ELF-1 (cell line): ENCODE data around the gene HSPA4.
"Not testable (repeated sequence)": the region's sequence is repeated elsewhere in the genome, so short reads cannot be mapped to it uniquely, and the experiment has no call there.

Source experiments
- DNase-seq: peaks from one replicate; pipeline ENCODE4 v3.0.0-alpha.2; 2016; ENCODE audit warnings: low read depth, low spot score

HSPA4 gene

DNA sequence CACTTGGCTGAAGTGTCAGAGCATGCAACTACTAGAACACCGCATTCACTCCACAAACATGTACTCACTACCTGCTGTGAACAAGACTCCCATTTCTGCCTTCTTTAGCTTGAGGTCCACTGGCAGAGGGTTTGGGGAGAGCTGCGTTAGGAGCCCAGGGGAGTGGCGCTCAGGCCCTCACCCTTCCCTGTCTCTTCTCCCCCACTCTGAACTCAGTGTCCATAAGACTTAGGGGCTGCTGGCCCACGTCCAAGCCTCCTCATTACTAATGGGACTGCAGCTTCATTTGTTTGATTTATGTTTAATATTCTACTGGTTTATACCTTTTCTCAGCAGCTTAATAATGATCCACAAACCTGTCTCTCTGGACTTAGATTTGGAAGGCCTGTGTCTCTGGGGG, 70.9 kb downstream of the HSPA4 start:
- DNase-seq: no peak

- no peak for DNase-seq
These were observed 71.5 kb downstream of the HSPA4 start for GRCh38 chr5:133123297-133123696.

GRCh38 chr5:133124891-133125290, 73.1 kb downstream of the HSPA4 start:
- DNase-seq: no peak

- DNase-seq: no peak
These were observed 76.3 kb downstream of the HSPA4 start for GRCh38 chr5:133128066-133128465.

GRCh38 chr5:133129289-133129688, 77.5 kb downstream of the HSPA4 start:
- no peak for DNase-seq

DNA sequence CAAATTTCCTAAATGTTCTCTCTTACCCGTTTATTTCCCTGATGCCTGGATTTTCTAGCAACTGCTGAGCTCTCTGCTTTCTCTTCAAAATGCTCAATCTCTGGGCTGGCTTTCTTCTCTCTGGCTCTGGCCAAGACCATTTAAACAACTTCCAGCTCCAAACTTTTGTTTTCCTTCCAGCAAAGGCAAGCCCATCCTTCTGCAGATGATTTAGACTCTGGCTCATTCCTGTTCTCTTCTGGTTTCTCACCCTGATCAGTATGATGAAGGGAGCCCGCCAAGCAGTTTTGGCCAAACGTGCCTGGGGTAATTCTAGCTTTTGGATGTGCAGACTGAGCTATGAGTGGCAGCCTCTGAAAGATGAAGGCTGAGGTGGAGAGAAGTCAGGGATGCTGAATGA, 78.1 kb downstream of the HSPA4 start:
- no peak for DNase-seq

DNA sequence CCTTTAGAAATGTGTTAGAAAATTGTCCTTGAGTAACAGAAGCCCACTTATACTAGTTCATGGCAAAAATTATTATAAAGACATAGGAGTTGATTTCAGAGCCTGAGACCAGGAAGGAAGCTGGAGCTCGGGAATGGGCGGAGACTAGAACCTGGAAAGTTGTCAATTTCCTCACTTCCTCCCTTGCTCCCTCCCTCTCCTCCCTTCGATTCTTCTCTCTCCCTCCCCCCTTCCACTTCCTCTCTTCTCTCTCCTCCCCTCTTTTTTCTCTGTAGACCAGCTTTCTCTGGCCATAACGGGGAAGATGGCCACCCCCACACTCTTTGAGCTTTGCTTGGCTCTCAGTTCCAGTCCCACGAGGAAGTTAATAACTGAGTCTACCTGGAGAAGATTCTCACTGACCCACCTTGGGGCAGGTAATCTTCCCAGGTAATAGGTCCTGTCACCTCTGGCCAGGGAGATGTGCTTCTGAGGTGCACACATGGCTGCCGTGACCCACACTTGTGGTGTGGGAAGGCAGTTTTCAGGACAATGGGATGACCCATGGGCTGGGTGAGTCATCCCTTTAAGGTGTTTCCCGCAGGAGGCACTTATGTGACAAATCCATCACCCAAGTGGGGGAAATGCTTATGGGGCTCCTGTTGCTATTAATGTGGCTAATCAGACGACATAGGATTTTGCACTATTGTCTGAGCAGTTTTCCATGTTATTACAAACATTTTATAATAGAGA, 78.7 kb downstream of the HSPA4 start:
- DNase-seq: no peak

- DNase-seq: no peak
These were observed 80.9 kb downstream of the HSPA4 start for GRCh38 chr5:133132717-133133116.

- DNase-seq: not testable (repeated sequence)
These were observed 81.4 kb downstream of the HSPA4 start for GRCh38 chr5:133133241-133133640.

DNA sequence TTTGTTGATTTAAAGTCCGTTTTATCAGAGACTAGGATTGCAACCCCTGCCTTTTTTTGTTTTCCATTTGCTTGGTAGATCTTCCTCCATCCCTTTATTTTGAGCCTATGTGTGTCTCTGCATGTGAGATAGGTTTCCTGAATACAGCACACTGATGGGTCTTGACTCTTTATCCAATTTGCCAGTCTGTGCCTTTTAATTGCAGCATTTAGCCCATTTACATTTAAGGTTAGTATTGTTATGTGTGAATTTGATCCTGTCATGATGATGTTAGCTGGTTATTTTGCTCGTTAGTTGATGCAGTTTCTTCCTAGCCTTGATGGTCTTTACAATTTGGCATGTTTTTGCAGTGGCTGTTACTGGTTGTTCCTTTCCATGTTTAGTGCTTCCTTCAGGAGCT, 85.1 kb downstream of the HSPA4 start:
- DNase-seq: not testable (repeated sequence)

DNA sequence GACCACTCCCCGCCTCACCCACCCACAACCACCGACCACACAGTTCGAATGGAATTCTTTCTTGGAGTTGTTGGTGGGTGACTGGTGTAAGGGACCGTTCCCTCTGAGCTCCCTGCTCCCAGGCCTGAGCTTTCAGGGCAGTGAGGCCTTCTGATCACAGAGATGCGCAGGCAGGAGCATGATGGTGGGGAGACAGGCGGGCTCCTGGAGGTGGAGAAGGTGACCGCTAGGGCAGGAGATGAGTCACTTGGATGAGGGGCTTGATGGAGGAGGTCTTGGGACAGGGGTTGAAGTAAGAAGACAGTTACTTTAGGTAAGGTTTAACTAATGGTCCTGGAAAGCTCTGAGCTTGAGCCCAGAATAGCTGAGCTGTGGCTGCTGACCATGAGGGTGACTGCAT, 88.5 kb downstream of the HSPA4 start:
- DNase-seq: no peak

GRCh38 chr5:133141746-133142145, 89.9 kb downstream of the HSPA4 start:
- DNase-seq: no peak

- DNase-seq: no peak
These were observed 91.0 kb downstream of the HSPA4 start for GRCh38 chr5:133142782-133143181.

- DNase-seq: no peak
These were observed 92.6 kb downstream of the HSPA4 start for GRCh38 chr5:133144245-133144981.

DNA sequence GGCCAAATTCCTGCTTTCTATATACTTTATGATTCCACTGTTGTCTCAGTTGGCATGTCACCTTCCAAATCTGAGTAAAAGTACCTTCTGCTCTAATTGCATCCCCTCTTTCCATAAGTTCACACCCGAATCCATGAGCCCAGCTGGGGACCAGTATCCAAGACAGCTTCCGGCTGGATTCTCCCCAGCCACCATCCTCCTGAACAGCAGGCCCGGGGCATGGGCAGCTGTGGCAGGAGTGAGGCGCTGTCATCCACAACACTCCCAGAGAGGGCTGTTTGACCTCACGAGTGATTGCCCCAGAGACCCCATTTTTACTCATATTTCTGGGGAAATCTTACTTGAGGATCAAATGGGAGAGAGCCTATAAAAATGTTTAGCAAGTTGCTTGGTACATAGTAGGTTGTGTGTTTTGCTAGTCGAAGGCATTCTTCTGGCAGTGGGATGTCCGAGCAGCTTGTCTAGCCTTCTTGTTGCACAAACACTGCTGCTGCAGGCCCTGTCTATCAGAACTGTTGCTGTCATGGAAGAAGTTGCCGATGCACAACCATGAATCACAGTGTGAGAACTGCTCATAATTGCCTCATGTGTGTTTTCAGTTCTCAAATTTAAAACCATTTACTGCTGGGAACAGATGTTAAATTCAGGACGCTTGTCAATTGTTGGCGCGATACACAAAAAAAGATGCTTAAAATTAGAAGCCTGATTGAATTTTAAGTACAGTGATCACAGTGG, 93.8 kb downstream of the HSPA4 start:
- no peak for DNase-seq

DNA sequence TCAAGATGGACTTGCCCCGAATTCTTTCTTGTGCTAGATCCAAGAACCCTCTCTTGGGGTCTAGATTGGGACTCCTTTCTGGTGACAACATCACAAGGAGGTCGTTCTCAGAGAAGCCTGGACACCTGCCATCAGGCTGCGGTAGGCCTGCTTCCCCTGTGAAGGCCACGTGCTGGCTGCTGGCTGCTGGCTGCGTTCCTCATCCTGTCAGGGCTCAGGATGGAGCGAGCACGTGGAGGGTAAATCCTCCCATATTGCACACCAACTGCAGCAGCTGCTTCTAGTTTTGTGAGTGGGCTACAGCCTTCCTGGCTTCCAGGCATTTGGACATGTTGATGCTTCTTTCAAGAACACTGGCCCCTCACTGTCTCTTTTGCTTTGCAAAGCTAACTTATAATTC, 95.6 kb downstream of the HSPA4 start:
- DNase-seq: no peak

- DNase-seq: no peak
These were observed 96.2 kb downstream of the HSPA4 start for GRCh38 chr5:133147815-133148567.

DNA sequence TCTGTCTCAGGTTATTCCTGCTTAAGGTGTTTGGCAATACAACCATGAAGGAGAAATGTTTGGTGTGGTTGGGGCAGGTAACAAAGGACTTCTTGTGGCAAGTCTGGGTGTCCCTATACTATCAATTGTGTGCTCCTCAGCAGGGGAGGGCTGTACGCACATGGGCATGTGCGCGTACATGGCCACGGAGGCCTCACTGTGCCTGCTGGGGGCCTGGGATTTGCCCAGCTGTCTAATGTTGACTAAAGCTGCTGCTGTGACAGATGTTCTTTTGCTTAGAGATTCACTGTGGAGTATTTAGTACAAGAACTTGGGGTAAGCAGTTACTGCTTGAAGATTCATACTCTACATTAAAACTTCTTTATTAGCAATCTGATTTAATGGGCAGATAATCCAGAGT, 97.5 kb downstream of the HSPA4 start:
- DNase-seq: no peak

GRCh38 chr5:133150909-133151544, 99.2 kb downstream of the HSPA4 start:
- no peak for DNase-seq

GRCh38 chr5:133154274-133155075, 102.7 kb downstream of the HSPA4 start:
- no peak for DNase-seq
